IMR-90 (cell line): ENCODE data around the gene NMRK2. TPM values are rescaled to one million over a fixed set of nuclear protein-coding genes. Genes with fewer than 3 reads are reported as not detected.

Experiments
- ATAC-seq: fragments of 200-7000 bp; cut with Tn5 transposase; 2 replicates; pipeline ENCODE4 v1.9.1; 2020; ENCODE audit warnings: low read depth, mild to moderate bottlenecking, moderate library complexity
- BruUV-seq: library from RNA; stranded (reverse); fragments of 400-500 nt; replicated peaks from 2 replicates; lab custom pipeline; 2021; lab: Mats Ljungman, UMichigan
- CTCF ChIA-PET: fragments of 300-600 bp; formaldehyde crosslinking; extraction: SDS; loops from one replicate; lab custom pipeline; 2021; ENCODE audit warnings: antibody characterized with exemption; lab: Yijun Ruan, JAX
- POLR2A ChIA-PET: fragments of 300-600 bp; sonication (Branson Sonifier 250); formaldehyde crosslinking; loops from one replicate; lab custom pipeline; 2022; ENCODE audit warnings: antibody characterized with exemption; ENCODE audit not compliant: unreplicated experiment; lab: Charles Lee
- DNase-seq: peaks from one replicate; pipeline ENCODE4 v3.0.0; 2013
- H2AFZ ChIP-seq: replicated peaks from 2 replicates; pipeline ENCODE3; 2013; ENCODE audit warnings: low read length, mild to moderate bottlenecking; ENCODE audit not compliant: poor library complexity
- H2AK5ac ChIP-seq: 2 replicates; pipeline ENCODE4 v1.6.1; 2013; ENCODE audit warnings: low read depth, low read length, inconsistent platforms
- H2AK9ac ChIP-seq: replicated peaks from 2 replicates; pipeline ENCODE3; 2013; ENCODE audit warnings: mild to moderate bottlenecking, low read depth, low read length, moderate library complexity; ENCODE audit not compliant: poor library complexity
- H2BK120ac ChIP-seq: 2 replicates; pipeline ENCODE4 v1.6.1; 2013; ENCODE audit warnings: low read depth, low read length, inconsistent platforms
- H2BK15ac ChIP-seq: 3 replicates; pipeline ENCODE4 v1.6.1; 2013; ENCODE audit warnings: low read depth, low read length, inconsistent platforms
- H2BK20ac ChIP-seq: 2 replicates; pipeline ENCODE4 v1.6.1; 2013; ENCODE audit warnings: low read depth, mild to moderate bottlenecking, inconsistent platforms, low read length, moderate library complexity
- H2BK5ac ChIP-seq: 2 replicates; pipeline ENCODE4 v1.6.1; 2013; ENCODE audit warnings: mild to moderate bottlenecking, low read depth, low read length, inconsistent platforms; ENCODE audit not compliant: poor library complexity, severe bottlenecking
- H3K14ac ChIP-seq: replicated peaks from 2 replicates; pipeline ENCODE4 v1.6.1; 2013; ENCODE audit warnings: low read depth, low read length, inconsistent platforms
- H3K18ac ChIP-seq: 2 replicates; pipeline ENCODE4 v1.6.1; 2013; ENCODE audit warnings: low read depth, low read length, control low read depth
- H3K23ac ChIP-seq: 2 replicates; pipeline ENCODE4 v1.6.1; 2013; ENCODE audit warnings: low read depth, low read length, inconsistent platforms
- H3K27ac ChIP-seq: 2 replicates; pipeline ENCODE4 v1.5.1; 2013; ENCODE audit warnings: mild to moderate bottlenecking, control low read depth, low read length; ENCODE audit not compliant: insufficient read depth
- H3K27me3 ChIP-seq: 2 replicates; pipeline ENCODE4 v1.6.1; 2013; ENCODE audit warnings: low read length; ENCODE audit not compliant: control insufficient read depth, insufficient read depth
- H3K36me3 ChIP-seq: 2 replicates; pipeline ENCODE4 v1.6.1; 2013; ENCODE audit warnings: low read length, mixed read lengths; ENCODE audit not compliant: control insufficient read depth, insufficient read depth
- H3K4ac ChIP-seq: 2 replicates; pipeline ENCODE4 v1.6.1; 2013; ENCODE audit warnings: low read depth, low read length, inconsistent platforms
- H3K4me1 ChIP-seq: 2 replicates; pipeline ENCODE4 v1.6.1; 2013; ENCODE audit warnings: low read length, mixed read lengths; ENCODE audit not compliant: control insufficient read depth, insufficient read depth
- H3K4me2 ChIP-seq: 2 replicates; pipeline ENCODE4 v1.6.1; 2013; ENCODE audit warnings: low read depth, mild to moderate bottlenecking, control low read depth, low read length, moderate library complexity
- H3K4me3 ChIP-seq: 2 replicates; pipeline ENCODE4 v1.5.1; 2013; ENCODE audit warnings: low read depth, mild to moderate bottlenecking, control low read depth, low read length, moderate library complexity; ENCODE audit not compliant: insufficient read depth
- H3K56ac ChIP-seq: 2 replicates; pipeline ENCODE4 v1.6.1; 2013; ENCODE audit warnings: low read length, inconsistent platforms; ENCODE audit not compliant: insufficient read depth; ENCODE audit errors: extremely low read depth
- H3K79me1 ChIP-seq, 2 experiments: 2 replicates each; pipeline ENCODE4 v1.6.1; 2013; ENCODE audit warnings: low read length in 2 of 2, inconsistent platforms in 1 of 2, low read depth in 1 of 2
- H3K9ac ChIP-seq: 2 replicates; pipeline ENCODE4 v1.6.1; 2013; ENCODE audit warnings: low read depth, low read length, control low read depth
- H3K9me1 ChIP-seq: 2 replicates; pipeline ENCODE4 v1.6.1; 2013; ENCODE audit warnings: low read length, inconsistent platforms; ENCODE audit not compliant: insufficient read depth
- H3K9me3 ChIP-seq: 2 replicates; pipeline ENCODE4 v1.6.1; 2013; ENCODE audit warnings: low read length; ENCODE audit not compliant: control insufficient read depth, insufficient read depth
- H4K20me1 ChIP-seq: 2 replicates; pipeline ENCODE4 v1.6.1; 2013; ENCODE audit warnings: low read length, inconsistent platforms; ENCODE audit not compliant: insufficient read depth
- H4K5ac ChIP-seq: 2 replicates; pipeline ENCODE4 v1.6.1; 2013; ENCODE audit warnings: mild to moderate bottlenecking, low read depth, low read length, control low read depth
- H4K8ac ChIP-seq, 2 experiments: 2 replicates each; pipeline ENCODE4 v1.6.1; 2013; ENCODE audit warnings: low read depth in 2 of 2, low read length in 2 of 2, control low read depth in 1 of 2, inconsistent platforms in 1 of 2
- H4K91ac ChIP-seq: 2 replicates; pipeline ENCODE4 v1.6.1; 2013; ENCODE audit warnings: low read depth, low read length, inconsistent platforms; ENCODE audit not compliant: insufficient read depth
- BHLHE40 ChIP-seq: fragments of 150-350 bp; IDR thresholded peaks from 2 replicates; pipeline ENCODE4 v1.6.1; 2016; ENCODE audit warnings: mild to moderate bottlenecking, low read depth, low read length
- CEBPB ChIP-seq: IDR thresholded peaks from 2 replicates; pipeline ENCODE4 v1.6.1; 2012; ENCODE audit warnings: low read depth, low read length, improper control_type of control experiment
- CHD1 ChIP-seq: IDR thresholded peaks from 2 replicates; pipeline ENCODE4 v1.6.1; 2012; ENCODE audit warnings: low read depth, low read length, improper control_type of control experiment
- ELK1 ChIP-seq: fragments of 150-350 bp; IDR thresholded peaks from 2 replicates; pipeline ENCODE4 v1.6.1; 2016; ENCODE audit warnings: low read depth, mild to moderate bottlenecking, low read length, moderate library complexity, borderline replicate concordance
- FOS ChIP-seq: fragments of 150-350 bp; IDR thresholded peaks from 2 replicates; pipeline ENCODE4 v1.6.1; 2016; ENCODE audit warnings: low read depth, low read length
- MAFK ChIP-seq: IDR thresholded peaks from 2 replicates; pipeline ENCODE4 v1.6.1; 2012; ENCODE audit warnings: low read depth, low read length, improper control_type of control experiment
- MAZ ChIP-seq: IDR thresholded peaks from 2 replicates; pipeline ENCODE4 v1.6.1; 2012; ENCODE audit warnings: low read depth, mild to moderate bottlenecking, low read length, improper control_type of control experiment, moderate library complexity, borderline replicate concordance
- MXI1 ChIP-seq: IDR thresholded peaks from 2 replicates; pipeline ENCODE4 v1.6.1; 2012; ENCODE audit warnings: low read depth, mild to moderate bottlenecking, low read length, moderate library complexity, borderline replicate concordance
- NFE2L2 ChIP-seq: fragments of 150-350 bp; IDR thresholded peaks from 2 replicates; pipeline ENCODE4 v1.6.1; 2016; ENCODE audit warnings: low read depth, mild to moderate bottlenecking, low read length
- POLR2A ChIP-seq: IDR thresholded peaks from 2 replicates; pipeline ENCODE4 v1.6.1; 2012; ENCODE audit warnings: mild to moderate bottlenecking, low read depth, low read length
- RAD21 ChIP-seq: IDR thresholded peaks from 2 replicates; pipeline ENCODE4 v1.6.1; 2012; ENCODE audit warnings: low read length, improper control_type of control experiment
- RCOR1 ChIP-seq: IDR thresholded peaks from 2 replicates; pipeline ENCODE4 v1.6.1; 2012; ENCODE audit warnings: mild to moderate bottlenecking, low read length, improper control_type of control experiment; ENCODE audit not compliant: insufficient replicate concordance
- RFX5 ChIP-seq: IDR thresholded peaks from 2 replicates; pipeline ENCODE4 v1.8.0; 2012; ENCODE audit warnings: low read depth, mild to moderate bottlenecking, low read length, moderate library complexity
- SMC3 ChIP-seq: fragments of 150-350 bp; IDR thresholded peaks from 2 replicates; pipeline ENCODE4 v1.6.1; 2016; ENCODE audit warnings: low read depth, mild to moderate bottlenecking, antibody characterized with exemption, low read length, moderate library complexity
- USF2 ChIP-seq: fragments of 150-350 bp; IDR thresholded peaks from 2 replicates; pipeline ENCODE4 v1.6.1; 2017; ENCODE audit warnings: mild to moderate bottlenecking, antibody characterized with exemption, low read length, low read depth
- WGBS, 2 experiments: methylation state at CpG; one replicate each; pipeline versions ENCODE4 v1.1.5 to v1.1.7; 2013; ENCODE audit warnings: missing lambda C conversion rate in 2 of 2; ENCODE audit not compliant: insufficient read length in 1 of 2; ENCODE audit errors: extremely low coverage in 2 of 2; 5-methylcytosine and 5-hydroxymethylcytosine counted together
- dilution Hi-C: fragments of 300-500 bp; cut with HindIII; formaldehyde crosslinking; loops from one replicate; pipeline ENCODE4 v1.14.3; 2018; ENCODE audit warnings: low sequenced_read_pairs; ENCODE audit not compliant: unreplicated experiment
- in situ Hi-C: fragments of 300-500 bp; cut with MboI; formaldehyde crosslinking; loops from 3 replicates; pipeline ENCODE4 v1.14.3; 2019; ENCODE audit warnings: low sequenced_read_pairs, inconsistent platforms, mixed read lengths
- intact Hi-C: fragments of 100-400 bp; cut with micrococcal nuclease; formaldehyde crosslinking; loops from 2 replicates; pipeline ENCODE4 v1.10.0; 2022
- polyA plus RNA-seq, 3 experiments: library from polyadenylated mRNA; depleted of rRNA; stranded (reverse); fragments of >200 nt; gene quantifications; 2 replicates each; pipeline ENCODE4 v1.2.3, GENCODE V29; 2012; ENCODE audit warnings: low replicate concordance in 1 of 3
- total RNA-seq: library from RNA; depleted of rRNA; stranded (reverse); fragments of >200 nt; gene quantifications from 2 replicates; pipeline ENCODE4 v1.2.3, GENCODE V29; 2012

The NMRK2 gene
- total and polyA plus RNA-seq, 2 of the 4 experiments (the other 2 are of a cell fraction), result not detected

- H4K91ac ChIP-seq, result no peak overlapping the region
- intact Hi-C loops, result no loop called here
- H2BK15ac ChIP-seq, result no peak overlapping the region
- H3K56ac ChIP-seq, result no peak overlapping the region
- H3K4ac ChIP-seq, result no peak overlapping the region
- no peak overlapping the region for H3K18ac ChIP-seq
- no peak overlapping the region for H2AFZ ChIP-seq
- H3K4me2 ChIP-seq, result no peak overlapping the region
- H2BK20ac ChIP-seq, result no peak overlapping the region
- no peak overlapping the region for H3K23ac ChIP-seq
- H3K27me3 ChIP-seq, result no peaks in the 10 kb centered on the region
- H3K4me3 ChIP-seq, result no peak overlapping the region
- 90% methylated on average over 5 of the region's 10 CpGs; no CpG with 5 or more reads in 1 of the 2 experiments for WGBS, 2 experiments
- peaks cover 91% of the 10 kb centered on the region for H4K20me1 ChIP-seq
- peaks cover 7% of the 10 kb centered on the region for H3K4me1 ChIP-seq
- ATAC-seq, result no peak
- H2AK5ac ChIP-seq, result no peak overlapping the region
- peaks cover 13 to 69% of the 10 kb centered on the region in 2 experiments for H3K79me1 ChIP-seq
- no peak overlapping the region for H3K27ac ChIP-seq
- H3K9ac ChIP-seq, result no peak overlapping the region
- no peak overlapping the region for H3K14ac ChIP-seq
- H3K36me3 ChIP-seq, result peaks cover 44% of the 10 kb centered on the region
- H4K5ac ChIP-seq, result no peak overlapping the region
- H4K8ac ChIP-seq, result no peak overlapping the region
- H3K9me1 ChIP-seq, result peaks cover 15% of the 10 kb centered on the region
- ChIA-PET CTCF (no interaction called here), POLR2A (no interaction called here)
- in situ Hi-C loops, result no loop called here
- H2BK5ac ChIP-seq, result no peak overlapping the region
- H2AK9ac ChIP-seq, result no peak overlapping the region
- TF ChIP-seq ELK1 (no peak), RFX5 (no peak), FOS (no peak), RAD21 (no peak), SMC3 (no peak), NFE2L2 (no peak), RCOR1 (no peak), MAZ (no peak), POLR2A (no peak), USF2 (no peak), CHD1 (no peak), MAFK (no peak), CEBPB (no peak), MXI1 (no peak), BHLHE40 (no peak)
- no peak overlapping the region for H2BK120ac ChIP-seq
- DNase-seq, result no peak
- dilution Hi-C loops, result no loop called here
- BruUV-seq, result no TSS peak
- no peaks in the 10 kb centered on the region for H3K9me3 ChIP-seq
Measured at GRCh38 chr19:3955688-3956087, 22.8 kb downstream of the NMRK2 start.
